HCT116 (cell line): ENCODE data around the gene FLVCR2. TPM values are rescaled to one million over a fixed set of nuclear protein-coding genes. Genes with fewer than 3 reads are reported as not detected.

Source experiments
- ATAC-seq: fragments of 200-7000 bp; cut with Tn5 transposase; 2 replicates; pipeline ENCODE4 v1.9.1; 2020; ENCODE audit warnings: mild to moderate bottlenecking, moderate library complexity
- BruUV-seq: library from RNA; stranded (reverse); fragments of 400-500 nt; replicated peaks from 2 replicates; lab custom pipeline; 2021; lab: Mats Ljungman, UMichigan
- CTCF ChIA-PET: fragments of 300-600 bp; sonication (Branson Sonifier 250); formaldehyde crosslinking; loops from one replicate; lab custom pipeline; 2021; ENCODE audit warnings: antibody characterized with exemption; lab: Charles Lee
- POLR2A ChIA-PET: fragments of 300-600, 350-600 bp; sonication (Branson Sonifier 250); formaldehyde crosslinking; loops from one replicate; lab custom pipeline; 2021; ENCODE audit warnings: antibody characterized with exemption; lab: Charles Lee
- RAD21 ChIA-PET, 2 experiments: fragments of 300-600 bp; sonication (Branson Sonifier 250); formaldehyde crosslinking; loops; one replicate each; lab custom pipeline; 2023; ENCODE audit warnings: low total read pairs in 2 of 2; ENCODE audit not compliant: uncharacterized antibody in 2 of 2, unreplicated experiment in 2 of 2, low non-redundant PET in 1 of 2; lab: Charles Lee
- DNase-seq: peaks from one replicate; pipeline ENCODE4 v3.0.0-alpha.2; 2010; ENCODE audit warnings: low read depth, low spot score
- H2AFZ ChIP-seq: fragments of 200-600 bp; shearing (Covaris generic), sonication (generic); 2 replicates; pipeline ENCODE4 v1.6.1; 2017; ENCODE audit warnings: low read depth, mixed run types, mixed read lengths, antibody characterized with exemption, low read length; ENCODE audit not compliant: poor library complexity, severe bottlenecking
- H3K27ac ChIP-seq: 2 replicates; pipeline ENCODE4 v1.5.1; 2012; ENCODE audit warnings: low read depth, low read length
- H3K27me3 ChIP-seq: fragments of 200-600 bp; sonication (generic); 2 replicates; pipeline ENCODE4 v1.6.1; 2016; ENCODE audit warnings: mixed run types, low read length, mixed read lengths; ENCODE audit not compliant: insufficient read depth
- H3K36me3 ChIP-seq, 2 experiments: fragments of 200-500 bp in 1 of 2; fragments of 200-600 bp in 1 of 2; sonication (Bioruptor generic) in 1 of 2; sonication (generic) in 1 of 2; 2 replicates each; pipeline versions ENCODE4 v1.5.1 to v1.6.1; 2014 to 2016; ENCODE audit warnings: low read length in 2 of 2, inconsistent platforms in 1 of 2, mixed read lengths in 1 of 2, mixed run types in 1 of 2; ENCODE audit not compliant: insufficient read depth in 2 of 2, control insufficient read depth in 1 of 2
- H3K4me1 ChIP-seq, 2 experiments: fragments of 200-600 bp in 1 of 2; sonication (generic) in 1 of 2; 2 replicates each; pipeline versions ENCODE4 v1.5.1 to v1.6.1; 2012 to 2017; ENCODE audit warnings: low read length in 2 of 2, inconsistent platforms in 1 of 2, mild to moderate bottlenecking in 1 of 2, mixed read lengths in 1 of 2, mixed run types in 1 of 2, moderate library complexity in 1 of 2; ENCODE audit not compliant: insufficient read depth in 2 of 2, control insufficient read depth in 1 of 2
- H3K4me2 ChIP-seq: fragments of 200-600 bp; sonication (generic); 2 replicates; pipeline ENCODE4 v1.6.1; 2017; ENCODE audit warnings: mixed run types, low read length, mixed read lengths
- H3K4me3 ChIP-seq, 2 experiments: fragments of 200-600 bp in 1 of 2; sonication (generic) in 1 of 2; replicated peaks in 1 of 2; 2 replicates each; pipeline ENCODE4 v1.5.1; 2011 to 2016; ENCODE audit warnings: low read length in 2 of 2, control low read depth in 1 of 2, low read depth in 1 of 2, mild to moderate bottlenecking in 1 of 2, mixed read lengths in 1 of 2, mixed run types in 1 of 2
- H3K79me2 ChIP-seq: fragments of 200-600 bp; sonication (generic); 2 replicates; pipeline ENCODE4 v1.6.1; 2017; ENCODE audit warnings: mild to moderate bottlenecking, mixed run types, low read length, moderate library complexity, mixed read lengths; ENCODE audit not compliant: insufficient read depth
- H3K9ac ChIP-seq: fragments of 200-600 bp; sonication (generic); 2 replicates; pipeline ENCODE4 v1.6.1; 2016; ENCODE audit warnings: low read length, mixed read lengths
- H3K9me2 ChIP-seq: fragments of 200-600 bp; sonication (generic), shearing (Covaris generic); 2 replicates; pipeline ENCODE4 v1.6.1; 2017; ENCODE audit warnings: mixed run types, mild to moderate bottlenecking, moderate library complexity; ENCODE audit not compliant: insufficient read depth
- H3K9me3 ChIP-seq, 2 experiments: fragments of 200-500 bp in 1 of 2; fragments of 200-600 bp in 1 of 2; sonication (Bioruptor generic) in 1 of 2; sonication (generic) in 1 of 2; 2 replicates each; pipeline ENCODE4 v1.6.1; 2014 to 2017; ENCODE audit warnings: low read length in 2 of 2, mixed read lengths in 2 of 2, inconsistent platforms in 1 of 2, low read depth in 1 of 2, mild to moderate bottlenecking in 1 of 2, mixed run types in 1 of 2, moderate library complexity in 1 of 2; ENCODE audit not compliant: control insufficient read depth in 1 of 2, insufficient read depth in 1 of 2
- H4K20me1 ChIP-seq: fragments of 200-600 bp; sonication (generic), shearing (Covaris generic); 2 replicates; pipeline ENCODE4 v1.6.1; 2017; ENCODE audit warnings: mixed run types, mild to moderate bottlenecking, moderate library complexity; ENCODE audit not compliant: insufficient read depth
- EGR1 ChIP-seq: IDR thresholded peaks from 2 replicates; pipeline ENCODE4 v1.6.1; 2012; ENCODE audit warnings: low read depth
- EZH2phosphoT487 ChIP-seq: fragments of 200-600 bp; IDR thresholded peaks from 2 replicates; pipeline ENCODE4 v1.6.1; 2018; ENCODE audit warnings: antibody characterized with exemption, borderline replicate concordance
- FOSL1 ChIP-seq: IDR thresholded peaks from 2 replicates; pipeline ENCODE4 v1.6.1; 2012; ENCODE audit warnings: low read depth
- POLR2A ChIP-seq: IDR thresholded peaks from 2 replicates; pipeline ENCODE4 v1.7.0; 2011; ENCODE audit warnings: borderline replicate concordance; ENCODE audit not compliant: insufficient read depth, insufficient read length; ENCODE audit errors: extremely low read depth
- POLR2AphosphoS5 ChIP-seq: IDR thresholded peaks from 2 replicates; pipeline ENCODE4 v1.6.1; 2011; ENCODE audit warnings: mild to moderate bottlenecking, low read depth, low read length, moderate library complexity
- SP1 ChIP-seq: IDR thresholded peaks from 2 replicates; pipeline ENCODE4 v1.6.1; 2012; ENCODE audit warnings: low read depth
- SRF ChIP-seq: IDR thresholded peaks from 2 replicates; pipeline ENCODE4 v1.6.1; 2012; ENCODE audit warnings: low read depth
- TCF7L2 ChIP-seq: IDR thresholded peaks from 2 replicates; pipeline ENCODE4 v1.7.0; 2011; ENCODE audit warnings: borderline replicate concordance, inconsistent platforms; ENCODE audit not compliant: insufficient read depth, insufficient read length; ENCODE audit errors: extremely low read depth
- intact Hi-C: fragments of 100-400 bp; cut with micrococcal nuclease; formaldehyde crosslinking; loops from 2 replicates; pipeline ENCODE4 v1.10.0; 2022
- total RNA-seq: library from RNA; stranded (reverse); gene quantifications from one replicate; pipeline ENCODE4 v1.2.1, GENCODE V29; 2021; ENCODE audit not compliant: unreplicated experiment
- TF ChIP-seq, protein P1 (sequence below): IDR thresholded peaks from 2 replicates; pipeline ENCODE4 v1.6.1; 2011; ENCODE audit warnings: mild to moderate bottlenecking, low read length, moderate library complexity; ENCODE audit not compliant: insufficient replicate concordance; ENCODE audit errors: extremely low read depth
- TF ChIP-seq, protein P2 (sequence below): IDR thresholded peaks from 2 replicates; pipeline ENCODE4 v1.6.1; 2012; ENCODE audit warnings: low read depth
- TF ChIP-seq, protein P3 (sequence below): IDR thresholded peaks from 2 replicates; pipeline ENCODE4 v1.6.1; 2012

The FLVCR2 gene
- total RNA-seq, 1 experiment from 2014 or later: 0.84 TPM

DNA sequence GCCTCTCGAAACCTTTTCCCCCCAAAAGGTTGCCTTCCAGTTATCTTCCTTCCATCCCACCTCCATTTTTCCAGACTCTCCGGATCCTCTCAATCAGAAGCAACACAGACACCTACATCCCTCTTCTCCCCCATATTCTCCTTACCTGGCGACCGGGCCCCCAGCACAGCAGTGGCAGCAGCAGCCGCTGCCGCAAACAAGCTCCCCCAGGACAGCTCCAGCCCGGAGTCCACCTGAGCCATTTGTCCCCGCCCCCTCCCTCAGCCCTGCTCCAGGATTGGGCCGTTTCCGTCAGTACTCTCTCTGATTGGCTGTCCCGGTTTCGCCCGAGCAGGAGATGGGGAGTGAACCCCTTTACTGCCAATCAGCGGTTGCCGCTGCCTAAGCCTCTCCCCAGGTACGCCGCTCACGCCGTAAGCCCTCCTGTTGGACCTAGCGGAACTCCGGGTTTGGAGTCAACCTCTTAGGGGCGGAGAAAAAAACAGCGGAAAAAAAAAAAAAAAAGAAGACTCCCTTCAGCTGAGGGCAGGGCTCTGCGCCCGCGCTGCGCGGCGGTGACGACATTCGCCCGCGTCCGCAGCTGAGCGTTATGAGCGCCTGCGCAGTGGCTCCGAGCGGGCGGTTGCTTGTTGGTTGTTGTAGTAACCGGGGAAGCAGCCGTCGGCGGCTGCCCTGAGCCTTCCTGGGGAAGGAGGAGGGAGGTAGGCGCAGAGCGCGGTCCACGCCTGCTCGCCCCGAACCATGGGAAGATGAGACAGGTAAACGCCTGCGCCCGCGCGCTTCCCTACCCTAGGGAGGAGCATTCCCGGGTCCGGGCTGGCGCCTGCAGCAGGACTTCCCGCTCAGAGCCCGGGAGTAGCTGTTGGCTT, 82.4 kb downstream of the FLVCR2 start, which contains the start of the genes ERG28 and TTLL5:
Gene ERG28 (minus strand): TSS at position 247 of the 869 bp plus-strand sequence. CDS start 3,374 bp downstream, outside the sequence.
Gene TTLL5 (plus strand): TSS at position 617 of the 869 bp plus-strand sequence. CDS start 1,904 bp downstream, outside the sequence.
- H2AFZ ChIP-seq: no peak within 1 kb of the TSS
- peak; percentile 98 for TF ChIP-seq SRF
- TF ChIP-seq SP1: peak; percentile 96
- peak; percentile 79 for TF ChIP-seq POLR2AphosphoS5
- no peak for TF ChIP-seq FOSL1
- TF ChIP-seq EZH2phosphoT487: no peak
- peak; percentile 61 for TF ChIP-seq POLR2A
- peak within 1 kb of the TSS; percentile 82 to 91 for H3K4me3 ChIP-seq
- H3K4me2 ChIP-seq: peak within 1 kb of the TSS; percentile 84
- POLR2A ChIA-PET: interaction anchor here (0.6 to 1.4 kb wide), 4 partner anchors 12 to 1072 kb away, joined by 3 to 4 read pairs (median 4); no protein-coding TSS in a partner anchor
- DNase-seq: peak; percentile 99
- intact Hi-C loops: no loop called here
- ATAC-seq: peak; percentile 97
- H3K27ac ChIP-seq: peak within 1 kb of the TSS; percentile 74
- H3K4me1 ChIP-seq: peaks cover 3 to 10% of the 10 kb centered on the region in 2 experiments; a peak in 2 of 4 replicates
- H3K9me2 ChIP-seq: no peaks in the 10 kb centered on the region
- CTCF ChIA-PET: interaction anchor here (0.8 to 2.2 kb wide), 6 partner anchors 48 to 322 kb away, joined by 3 to 21 read pairs (median 6); partner anchors contain the start of gene FLVCR2
- no peaks in the 10 kb centered on the region for H3K27me3 ChIP-seq
- no peaks in the 10 kb centered on the region for H4K20me1 ChIP-seq
- no TSS peak for BruUV-seq
- RAD21 ChIA-PET: interaction anchor here (0.7 to 1.3 kb wide), 3 partner anchors 12 to 83 kb away, joined by 3 to 6 read pairs (median 3); partner anchors contain the start of gene FLVCR2 (in 1 of the 2)
- H3K79me2 ChIP-seq: peaks cover 28% of the 10 kb centered on the region
- peaks cover 0 to 7% of the 10 kb centered on the region in 2 experiments; a peak in 1 of 4 replicates for H3K36me3 ChIP-seq
- H3K9ac ChIP-seq: peak within 1 kb of the TSS; percentile 91
- H3K9me3 ChIP-seq: no peaks in the 10 kb centered on the region

DNA sequence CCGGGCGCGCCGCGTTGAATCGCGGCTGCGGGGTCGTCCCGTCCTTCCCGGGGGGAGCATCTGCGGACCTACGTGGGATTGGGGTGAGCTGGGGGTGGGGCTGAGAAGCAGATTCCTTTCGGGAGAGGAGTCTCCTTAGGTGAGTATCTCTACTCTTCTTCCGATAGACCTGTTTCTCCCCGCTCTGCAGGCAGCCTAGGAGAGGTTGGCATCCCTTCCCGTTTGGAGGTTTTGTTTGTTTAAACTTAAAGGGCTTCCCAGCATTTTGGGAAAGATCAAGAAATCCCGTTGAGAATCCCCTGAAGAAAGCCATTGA, 83.0 kb downstream of the FLVCR2 start:
- Histone ChIP-seq H3K4me2 (peak overlapping the region; percentile 84), H3K9ac (peak overlapping the region; percentile 91), H3K9me3 (no peaks in the 10 kb centered on the region), H3K36me3 (peaks cover 0 to 7% of the 10 kb centered on the region in 2 experiments; a peak in 2 of 4 replicates), H3K79me2 (peaks cover 28% of the 10 kb centered on the region), H3K4me3 (peak overlapping the region; percentile 82 to 91), H3K27ac (peak overlapping the region; percentile 74), H2AFZ (no peak overlapping the region), H3K27me3 (no peaks in the 10 kb centered on the region), H3K4me1 (peaks cover 3 to 10% of the 10 kb centered on the region in 2 experiments; a peak in 2 of 4 replicates), H3K9me2 (no peaks in the 10 kb centered on the region), H4K20me1 (no peaks in the 10 kb centered on the region)
- no peak for DNase-seq
- no TSS peak for BruUV-seq
- intact Hi-C loops: no loop called here
- no peak for ATAC-seq
- ChIA-PET POLR2A (interaction anchor here (0.6 to 1.4 kb wide), 3 partner anchors 12 to 1071 kb away, joined by 3 to 4 read pairs (median 3); no protein-coding TSS in a partner anchor), RAD21 (interaction anchor here (1.0 to 1.3 kb wide), 2 partner anchors 83 to 84 kb away, joined by 3 to 6 read pairs; partner anchors contain the start of gene FLVCR2 (in 1 of the 2)), CTCF (interaction anchor here (0.9 to 2.2 kb wide), 5 partner anchors 48 to 321 kb away, joined by 4 to 21 read pairs (median 7); partner anchors contain the start of gene FLVCR2)
- TF ChIP-seq TCF7L2: no peak
- no peak for TF ChIP-seq EGR1
- TF ChIP-seq, protein P1, sequence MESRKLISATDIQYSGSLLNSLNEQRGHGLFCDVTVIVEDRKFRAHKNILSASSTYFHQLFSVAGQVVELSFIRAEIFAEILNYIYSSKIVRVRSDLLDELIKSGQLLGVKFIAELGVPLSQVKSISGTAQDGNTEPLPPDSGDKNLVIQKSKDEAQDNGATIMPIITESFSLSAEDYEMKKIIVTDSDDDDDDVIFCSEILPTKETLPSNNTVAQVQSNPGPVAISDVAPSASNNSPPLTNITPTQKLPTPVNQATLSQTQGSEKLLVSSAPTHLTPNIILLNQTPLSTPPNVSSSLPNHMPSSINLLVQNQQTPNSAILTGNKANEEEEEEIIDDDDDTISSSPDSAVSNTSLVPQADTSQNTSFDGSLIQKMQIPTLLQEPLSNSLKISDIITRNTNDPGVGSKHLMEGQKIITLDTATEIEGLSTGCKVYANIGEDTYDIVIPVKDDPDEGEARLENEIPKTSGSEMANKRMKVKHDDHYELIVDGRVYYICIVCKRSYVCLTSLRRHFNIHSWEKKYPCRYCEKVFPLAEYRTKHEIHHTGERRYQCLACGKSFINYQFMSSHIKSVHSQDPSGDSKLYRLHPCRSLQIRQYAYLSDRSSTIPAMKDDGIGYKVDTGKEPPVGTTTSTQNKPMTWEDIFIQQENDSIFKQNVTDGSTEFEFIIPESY: no peak
- no peak for TF ChIP-seq FOSL1
- no peak for TF ChIP-seq POLR2AphosphoS5
- TF ChIP-seq, protein P2, sequence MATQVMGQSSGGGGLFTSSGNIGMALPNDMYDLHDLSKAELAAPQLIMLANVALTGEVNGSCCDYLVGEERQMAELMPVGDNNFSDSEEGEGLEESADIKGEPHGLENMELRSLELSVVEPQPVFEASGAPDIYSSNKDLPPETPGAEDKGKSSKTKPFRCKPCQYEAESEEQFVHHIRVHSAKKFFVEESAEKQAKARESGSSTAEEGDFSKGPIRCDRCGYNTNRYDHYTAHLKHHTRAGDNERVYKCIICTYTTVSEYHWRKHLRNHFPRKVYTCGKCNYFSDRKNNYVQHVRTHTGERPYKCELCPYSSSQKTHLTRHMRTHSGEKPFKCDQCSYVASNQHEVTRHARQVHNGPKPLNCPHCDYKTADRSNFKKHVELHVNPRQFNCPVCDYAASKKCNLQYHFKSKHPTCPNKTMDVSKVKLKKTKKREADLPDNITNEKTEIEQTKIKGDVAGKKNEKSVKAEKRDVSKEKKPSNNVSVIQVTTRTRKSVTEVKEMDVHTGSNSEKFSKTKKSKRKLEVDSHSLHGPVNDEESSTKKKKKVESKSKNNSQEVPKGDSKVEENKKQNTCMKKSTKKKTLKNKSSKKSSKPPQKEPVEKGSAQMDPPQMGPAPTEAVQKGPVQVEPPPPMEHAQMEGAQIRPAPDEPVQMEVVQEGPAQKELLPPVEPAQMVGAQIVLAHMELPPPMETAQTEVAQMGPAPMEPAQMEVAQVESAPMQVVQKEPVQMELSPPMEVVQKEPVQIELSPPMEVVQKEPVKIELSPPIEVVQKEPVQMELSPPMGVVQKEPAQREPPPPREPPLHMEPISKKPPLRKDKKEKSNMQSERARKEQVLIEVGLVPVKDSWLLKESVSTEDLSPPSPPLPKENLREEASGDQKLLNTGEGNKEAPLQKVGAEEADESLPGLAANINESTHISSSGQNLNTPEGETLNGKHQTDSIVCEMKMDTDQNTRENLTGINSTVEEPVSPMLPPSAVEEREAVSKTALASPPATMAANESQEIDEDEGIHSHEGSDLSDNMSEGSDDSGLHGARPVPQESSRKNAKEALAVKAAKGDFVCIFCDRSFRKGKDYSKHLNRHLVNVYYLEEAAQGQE: no peak
- TF ChIP-seq, protein P3, sequence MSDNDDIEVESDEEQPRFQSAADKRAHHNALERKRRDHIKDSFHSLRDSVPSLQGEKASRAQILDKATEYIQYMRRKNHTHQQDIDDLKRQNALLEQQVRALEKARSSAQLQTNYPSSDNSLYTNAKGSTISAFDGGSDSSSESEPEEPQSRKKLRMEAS: no peak
